ENCODE data around the gene ACSM5.
A peak's percentile ranks its signal among the peaks of the same experiment; 100 is the strongest.

Gene ACSM5, protein sequence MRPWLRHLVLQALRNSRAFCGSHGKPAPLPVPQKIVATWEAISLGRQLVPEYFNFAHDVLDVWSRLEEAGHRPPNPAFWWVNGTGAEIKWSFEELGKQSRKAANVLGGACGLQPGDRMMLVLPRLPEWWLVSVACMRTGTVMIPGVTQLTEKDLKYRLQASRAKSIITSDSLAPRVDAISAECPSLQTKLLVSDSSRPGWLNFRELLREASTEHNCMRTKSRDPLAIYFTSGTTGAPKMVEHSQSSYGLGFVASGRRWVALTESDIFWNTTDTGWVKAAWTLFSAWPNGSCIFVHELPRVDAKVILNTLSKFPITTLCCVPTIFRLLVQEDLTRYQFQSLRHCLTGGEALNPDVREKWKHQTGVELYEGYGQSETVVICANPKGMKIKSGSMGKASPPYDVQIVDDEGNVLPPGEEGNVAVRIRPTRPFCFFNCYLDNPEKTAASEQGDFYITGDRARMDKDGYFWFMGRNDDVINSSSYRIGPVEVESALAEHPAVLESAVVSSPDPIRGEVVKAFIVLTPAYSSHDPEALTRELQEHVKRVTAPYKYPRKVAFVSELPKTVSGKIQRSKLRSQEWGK

DNA sequence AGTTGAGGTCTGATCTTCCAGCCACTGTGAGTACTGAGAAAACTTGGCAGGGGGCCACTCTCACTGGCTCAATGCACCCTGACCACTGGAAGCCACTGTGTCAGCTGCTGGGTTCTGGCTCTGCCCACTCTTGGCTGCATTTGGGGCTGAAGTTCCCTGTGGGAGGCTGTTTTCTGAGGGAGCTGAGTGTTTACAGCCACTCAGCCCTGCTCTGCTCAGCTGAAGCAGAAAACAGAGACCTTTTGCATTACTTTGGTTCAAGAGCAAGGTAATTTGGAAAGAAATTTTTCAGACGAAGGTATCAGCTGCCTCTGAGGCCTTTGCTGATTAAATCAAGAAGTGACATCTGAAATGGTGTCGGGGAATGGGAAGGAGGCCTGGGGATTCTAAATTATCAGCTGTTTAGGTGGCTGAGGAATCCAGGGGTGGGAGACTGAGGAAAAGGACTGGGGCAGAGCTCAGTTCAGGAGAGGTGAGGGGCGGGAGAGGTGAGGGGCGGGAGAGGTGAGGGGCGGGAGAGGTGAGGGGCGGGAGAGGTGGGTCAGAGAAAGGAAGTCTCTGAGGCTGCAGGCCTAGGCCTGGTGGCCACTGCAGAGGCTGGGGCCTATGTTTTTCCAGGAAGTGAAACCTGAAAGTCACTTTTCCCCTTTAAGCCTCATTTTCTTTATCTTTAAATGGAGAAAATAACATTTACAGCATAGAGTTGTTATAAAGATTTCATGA lies at the start of gene ACSM5:
Gene ACSM5 (plus strand): TSS at position 137 of the 723 bp plus-strand sequence. CDS start 1,951 bp downstream, outside the sequence.
- no peak for DNase-seq (ENCODE audit: low read depth, low spot score)

- DNase-seq (ENCODE audit: low read depth, low spot score) = no peak
Measured at GRCh38 chr16:20359997-20360396, 49.3 kb upstream of the ACSM5 start.

DNA sequence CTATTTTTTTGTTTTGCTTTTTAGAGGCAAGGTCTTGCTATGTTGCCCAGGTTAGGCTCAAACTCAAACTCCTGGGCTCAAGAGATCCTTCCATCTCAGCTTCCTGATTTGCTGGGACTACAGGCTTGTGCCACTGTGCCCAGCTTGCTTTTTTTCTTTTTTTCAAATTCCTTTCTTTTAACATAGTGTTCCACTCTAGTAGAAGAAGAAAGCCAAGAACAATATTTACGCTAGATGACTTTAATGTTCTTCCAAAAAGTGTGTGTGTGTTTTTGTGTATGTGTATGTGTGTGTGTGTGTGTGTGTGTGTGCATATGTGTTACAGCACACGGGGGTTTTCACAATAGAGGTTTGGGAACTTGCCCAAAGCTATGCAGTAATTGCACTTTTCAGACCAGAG lies 46.1 kb upstream of the ACSM5 start:
- DNase-seq (ENCODE audit: low read depth, low spot score) = no peak

GRCh38 chr16:20364051-20364450 lies 45.3 kb upstream of the ACSM5 start:
- no peak for DNase-seq (ENCODE audit: low read depth, low spot score)

- no peak for DNase-seq (ENCODE audit: low read depth, low spot score)
Measured at GRCh38 chr16:20369452-20370054, 39.8 kb upstream of the ACSM5 start.

GRCh38 chr16:20372701-20373100 lies 36.6 kb upstream of the ACSM5 start:
- no peak for DNase-seq (ENCODE audit: low read depth, low spot score)

DNA sequence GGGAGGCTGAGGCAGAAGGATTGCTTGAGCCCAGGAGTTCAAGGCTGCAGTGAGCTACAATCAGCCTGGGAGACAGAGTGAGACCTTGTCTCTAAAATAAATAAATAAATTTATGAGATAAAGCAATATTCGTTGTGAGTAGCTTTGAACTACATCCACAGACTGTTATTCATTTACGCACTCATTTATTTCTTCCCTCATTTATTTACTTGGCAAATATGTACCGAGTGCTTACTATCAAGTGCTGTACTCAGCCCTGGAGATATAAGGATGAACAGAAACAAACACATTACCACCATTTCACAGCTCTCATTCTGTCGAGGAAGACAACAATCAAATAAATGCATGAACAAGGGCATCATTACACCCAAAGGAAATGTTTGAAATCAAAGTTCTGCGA lies 32.2 kb upstream of the ACSM5 start:
- DNase-seq (ENCODE audit: low read depth, low spot score) = no peak

DNA sequence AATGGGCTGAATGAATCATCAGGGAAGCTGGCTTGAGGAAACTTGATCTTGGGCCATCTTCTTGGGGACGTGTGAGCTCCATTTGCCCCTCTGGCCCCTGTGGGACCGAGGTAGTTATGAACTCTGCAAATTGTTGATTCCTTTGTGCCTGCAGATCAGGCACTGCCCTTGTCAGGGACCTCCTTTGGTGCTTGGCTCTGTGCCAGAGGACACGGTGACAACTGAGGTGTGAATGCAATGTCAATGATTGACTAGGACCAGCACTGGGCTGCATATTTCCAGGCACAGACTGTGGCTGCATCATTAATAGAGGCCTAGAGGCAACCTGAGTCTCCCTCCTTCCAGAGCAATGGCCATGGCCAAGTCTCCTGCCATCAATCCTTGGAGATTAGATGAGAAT lies 28.6 kb upstream of the ACSM5 start:
- DNase-seq (ENCODE audit: low read depth, low spot score) = no peak

GRCh38 chr16:20382202-20382948 lies 27.0 kb upstream of the ACSM5 start:
- no peak for DNase-seq (ENCODE audit: low read depth, low spot score)

DNA sequence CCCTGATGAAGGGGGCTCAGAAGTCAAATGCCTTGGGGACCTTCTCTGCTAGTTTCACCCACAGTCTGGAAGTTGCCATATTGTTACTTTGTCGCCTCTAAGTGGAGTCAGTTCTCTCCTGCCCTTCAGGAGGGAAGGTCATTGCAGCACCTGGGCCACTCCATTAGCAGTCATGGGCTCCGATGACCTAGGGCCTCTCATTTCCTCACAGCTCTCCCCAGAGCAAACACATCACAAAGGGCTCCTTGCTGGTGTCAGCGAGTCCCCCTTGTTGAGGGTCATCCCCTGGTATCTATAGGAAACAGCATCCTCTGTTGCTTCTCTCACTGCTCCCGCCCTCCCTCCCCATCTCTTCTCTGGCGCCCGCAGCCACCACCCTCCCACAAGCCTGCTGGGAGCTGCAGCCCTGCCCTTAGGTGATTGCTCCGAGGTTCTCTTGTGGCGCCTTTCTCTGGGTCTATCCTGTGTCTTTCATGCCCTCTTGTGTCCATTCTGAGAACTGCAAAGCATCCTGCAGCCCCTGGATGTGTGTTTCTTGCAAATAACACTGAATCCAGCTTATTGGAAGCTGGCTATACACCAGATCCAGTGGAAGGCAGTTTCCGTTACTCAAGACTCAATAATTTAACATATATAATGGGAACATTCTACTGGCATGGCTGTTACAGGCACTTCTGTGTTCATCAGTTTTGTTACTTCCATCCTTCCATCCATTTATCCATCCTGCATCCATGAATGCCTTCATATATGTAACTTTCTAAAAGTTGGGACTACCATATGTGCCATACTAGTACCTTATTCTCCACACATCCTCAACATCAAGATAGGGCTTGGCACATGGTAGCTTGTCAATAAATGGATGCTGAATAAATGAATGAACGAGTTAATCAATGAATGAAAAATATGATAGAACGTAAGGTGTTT lies 26.0 kb upstream of the ACSM5 start:
- peak; percentile 75 for DNase-seq (ENCODE audit: low read depth, low spot score)

DNA sequence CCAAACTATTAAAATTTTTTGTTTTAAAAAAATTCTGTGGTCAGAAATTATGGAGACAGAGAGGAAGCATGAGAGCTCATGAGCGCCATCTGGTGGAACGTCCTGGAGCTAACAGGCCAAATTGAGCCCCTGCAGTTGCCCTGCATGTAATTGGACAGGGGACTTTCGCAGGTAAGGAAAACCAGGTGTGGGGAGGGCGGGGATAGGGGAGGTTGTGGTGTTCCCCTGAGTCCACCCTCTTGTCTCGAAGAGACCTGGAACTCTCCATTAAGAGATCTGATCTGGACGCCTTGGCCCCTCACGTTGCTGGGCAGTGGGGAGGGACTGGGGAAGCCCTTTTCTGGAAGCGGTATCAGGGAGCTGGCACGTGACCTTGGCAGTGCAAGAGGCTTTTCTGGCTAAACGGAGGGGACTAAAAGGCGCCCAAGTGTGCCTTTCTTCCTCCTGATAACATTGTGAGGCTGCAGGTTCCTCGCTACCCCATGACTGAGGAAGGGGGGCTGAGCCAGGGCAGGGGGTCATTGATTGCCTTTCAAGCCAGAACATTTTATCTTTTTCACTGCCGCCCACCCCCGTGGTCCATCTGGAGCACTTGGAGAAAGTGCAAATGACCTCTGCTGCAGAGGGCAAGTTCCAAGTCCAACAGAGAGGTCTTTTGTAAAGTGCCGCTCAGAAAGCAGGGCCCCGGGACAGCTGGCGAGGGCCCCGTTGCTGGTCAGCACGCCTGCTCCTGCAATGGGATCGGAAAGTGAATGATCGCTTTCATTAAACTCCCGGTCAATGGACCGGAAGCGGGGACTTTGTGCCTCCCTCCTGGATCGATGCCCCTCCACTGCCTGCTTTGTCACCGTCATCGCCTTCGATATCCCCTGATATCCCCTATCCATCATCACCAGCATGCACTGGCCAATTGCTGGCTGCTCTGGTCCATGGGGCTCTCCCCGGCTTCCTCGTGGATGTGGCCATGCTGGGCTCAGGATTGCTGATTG lies 23.2 kb upstream of the ACSM5 start:
- DNase-seq (ENCODE audit: low read depth, low spot score) = peak; percentile 33

GRCh38 chr16:20387978-20388377 lies 21.4 kb upstream of the ACSM5 start:
- DNase-seq (ENCODE audit: low read depth, low spot score) = no peak

DNA sequence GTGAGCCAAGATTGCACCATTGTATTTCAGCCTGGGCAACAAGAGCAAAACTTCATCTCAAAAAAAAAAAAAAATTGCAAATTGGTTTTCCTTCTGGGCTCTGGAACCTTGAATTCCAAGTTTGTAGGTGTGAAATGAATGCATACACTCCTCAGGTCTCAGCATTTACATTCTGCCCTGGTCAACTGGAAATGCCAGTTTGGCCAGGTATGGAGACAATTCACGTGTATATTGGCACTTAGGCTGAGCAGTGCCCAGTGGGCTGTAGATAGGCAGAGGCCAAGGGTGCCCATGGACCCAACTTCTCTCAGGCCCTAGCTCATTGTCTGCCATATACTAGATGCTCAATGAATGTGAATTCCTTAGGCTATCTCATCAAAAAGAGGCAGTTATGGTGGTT lies 20.5 kb upstream of the ACSM5 start:
- no peak for DNase-seq (ENCODE audit: low read depth, low spot score)

DNA sequence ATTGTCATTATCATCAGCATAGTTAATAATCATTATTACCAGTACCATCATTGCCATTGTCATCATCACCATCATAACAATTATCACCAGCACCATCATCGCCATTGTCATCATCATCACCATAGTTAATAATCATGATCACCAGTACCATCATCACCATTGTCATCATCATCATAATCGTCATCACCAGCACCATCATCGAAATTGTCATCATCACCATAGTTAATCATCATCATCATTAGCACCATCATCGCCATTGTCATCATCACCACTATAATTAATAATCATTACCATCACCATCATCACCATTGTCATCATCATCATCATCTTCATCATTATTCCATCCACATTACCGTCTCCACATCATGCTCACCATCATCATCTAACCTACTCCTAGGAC lies 18.3 kb upstream of the ACSM5 start:
- no peak for DNase-seq (ENCODE audit: low read depth, low spot score)

GRCh38 chr16:20393801-20394577 lies 15.3 kb upstream of the ACSM5 start:
- DNase-seq (ENCODE audit: low read depth, low spot score) = no peak

GRCh38 chr16:20395946-20396345 lies 13.4 kb upstream of the ACSM5 start:
- no peak for DNase-seq (ENCODE audit: low read depth, low spot score)

DNA sequence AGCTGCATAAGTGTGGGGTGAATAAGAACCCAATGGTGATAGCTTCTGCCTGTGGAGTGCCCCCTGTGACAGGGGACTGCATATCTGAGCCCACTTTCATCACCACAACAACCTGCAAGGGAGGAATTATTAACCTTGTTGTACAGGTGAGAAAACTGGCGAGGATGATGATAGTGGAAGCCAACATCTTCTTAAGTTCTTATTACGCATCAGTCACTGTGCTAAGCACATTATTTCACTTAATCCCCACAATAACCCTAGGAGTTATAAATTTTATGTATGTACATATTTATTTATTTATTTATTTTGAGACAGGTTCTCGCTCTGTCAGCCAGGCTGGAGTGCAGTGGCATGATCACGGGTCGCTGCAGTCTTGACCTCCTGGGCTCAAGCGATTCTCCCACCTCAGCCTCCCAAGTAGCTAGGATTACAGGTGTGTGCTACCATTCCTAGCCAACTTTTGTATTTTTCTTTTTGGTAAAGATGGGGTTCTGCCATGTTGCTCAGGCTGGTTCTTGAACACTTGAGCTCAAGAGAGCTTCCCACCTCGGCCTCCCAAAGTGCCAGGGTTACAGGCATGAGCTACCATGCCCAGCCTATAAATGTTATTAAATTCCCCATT lies 12.4 kb upstream of the ACSM5 start:
- DNase-seq (ENCODE audit: low read depth, low spot score) = no peak

DNA sequence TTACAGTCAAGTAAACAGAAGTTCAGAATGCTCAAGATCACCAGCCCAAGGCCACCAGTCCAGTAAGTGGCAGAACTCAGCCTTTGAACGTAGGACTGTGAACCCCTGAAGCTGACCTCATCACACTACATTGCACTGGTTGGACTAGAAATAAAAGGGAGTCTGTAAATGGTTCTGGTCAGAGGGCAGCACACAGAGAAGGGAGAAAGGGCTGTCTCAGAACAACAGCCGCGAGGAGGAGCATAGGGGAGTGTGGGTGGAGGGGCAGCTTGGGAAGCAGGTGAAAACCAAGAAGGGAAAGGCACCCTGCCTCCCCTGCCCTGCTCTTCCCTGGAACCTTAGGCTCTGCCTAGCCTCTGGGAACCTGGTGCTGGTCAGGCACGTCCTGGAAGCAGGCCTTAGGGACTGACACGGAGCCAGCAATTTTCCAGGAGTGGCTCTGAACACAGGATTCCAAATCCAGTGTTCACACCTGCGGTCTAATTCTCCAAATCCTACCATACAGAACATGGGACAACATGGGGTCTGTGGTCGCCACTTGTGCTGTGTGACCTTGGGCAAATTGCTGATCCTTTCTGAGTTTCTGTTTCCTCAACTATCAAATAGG lies 11.8 kb upstream of the ACSM5 start:
- DNase-seq (ENCODE audit: low read depth, low spot score) = no peak

Data from iPS DF 19.7 (cell line).